SK-N-MC (cell line): Measurements from ENCODE around the gene ARNT2.

Experiments
- DNase-seq: peaks from one replicate; pipeline ENCODE4 v3.0.0-alpha.2; 2011; ENCODE audit warnings: low read depth, low spot score
- H3K27ac ChIP-seq: fragments of 200-600 bp; sonication (generic); 2 replicates; pipeline ENCODE4 v1.5.1; 2016; ENCODE audit warnings: mixed run types
- H3K36me3 ChIP-seq: fragments of 200-600 bp; sonication (generic); 2 replicates; pipeline ENCODE4 v1.6.1; 2017; ENCODE audit warnings: antibody characterized with exemption, low read length, mixed read lengths; ENCODE audit not compliant: insufficient read depth
- H3K4me3 ChIP-seq: fragments of 200-600 bp; sonication (generic); 2 replicates; pipeline ENCODE4 v1.5.1; 2016
- H3K9ac ChIP-seq: fragments of 200-600 bp; sonication (generic); 2 replicates; pipeline ENCODE4 v1.8.0; 2017; ENCODE audit warnings: mixed run types, mixed read lengths; ENCODE audit not compliant: insufficient read length
- H3K9me3 ChIP-seq: fragments of 200-600 bp; sonication (generic); 2 replicates; pipeline ENCODE4 v1.6.1; 2017; ENCODE audit warnings: low read depth, mild to moderate bottlenecking, antibody characterized with exemption, low read length, moderate library complexity, mixed read lengths
- EZH2 ChIP-seq: fragments of 200-600 bp; sonication (generic); IDR thresholded peaks from one replicate; pipeline ENCODE4 v1.6.1; 2017; ENCODE audit warnings: antibody characterized with exemption
- FOXP2 ChIP-seq: optimal IDR thresholded peaks from 2 replicates; pipeline ENCODE3; 2011; ENCODE audit warnings: mild to moderate bottlenecking, moderate library complexity; ENCODE audit not compliant: insufficient read depth; ENCODE audit errors: extremely low read length, control extremely low read depth
- POLR2AphosphoS5 ChIP-seq: IDR thresholded peaks from 2 replicates; pipeline ENCODE4 v1.6.1; 2012; ENCODE audit warnings: mild to moderate bottlenecking, low read depth, low read length, borderline replicate concordance

ARNT2 gene

GRCh38 chr15:80527961-80528360 lies 123.8 kb downstream of the ARNT2 start:
- TF ChIP-seq POLR2AphosphoS5 (no peak), EZH2 (no peak), FOXP2 (no peak)
- Histone ChIP-seq H3K4me3 (no peak overlapping the region), H3K27ac (no peak overlapping the region), H3K9ac (no peak overlapping the region), H3K9me3 (no peaks in the 10 kb centered on the region), H3K36me3 (no peaks in the 10 kb centered on the region)
- DNase-seq = no peak

- Histone ChIP-seq H3K36me3 (no peaks in the 10 kb centered on the region), H3K9me3 (no peaks in the 10 kb centered on the region), H3K9ac (no peak overlapping the region), H3K27ac (no peak overlapping the region), H3K4me3 (no peak overlapping the region)
- TF ChIP-seq POLR2AphosphoS5 (no peak), EZH2 (no peak), FOXP2 (no peak)
- DNase-seq = no peak
Observed at GRCh38 chr15:80530737-80531365, 126.7 kb downstream of the ARNT2 start.

GRCh38 chr15:80531388-80531787 lies 127.2 kb downstream of the ARNT2 start:
- TF ChIP-seq EZH2 (no peak), FOXP2 (no peak), POLR2AphosphoS5 (no peak)
- H3K9me3 ChIP-seq = no peaks in the 10 kb centered on the region
- DNase-seq = no peak
- H3K36me3 ChIP-seq = no peaks in the 10 kb centered on the region
- H3K9ac ChIP-seq = no peak overlapping the region
- H3K4me3 ChIP-seq = no peak overlapping the region
- no peak overlapping the region for H3K27ac ChIP-seq

GRCh38 chr15:80531796-80532195 lies 127.6 kb downstream of the ARNT2 start:
- H3K9me3 ChIP-seq = no peaks in the 10 kb centered on the region
- no peak overlapping the region for H3K9ac ChIP-seq
- H3K27ac ChIP-seq = no peak overlapping the region
- TF ChIP-seq POLR2AphosphoS5 (no peak), FOXP2 (no peak), EZH2 (no peak)
- H3K36me3 ChIP-seq = no peaks in the 10 kb centered on the region
- no peak for DNase-seq
- H3K4me3 ChIP-seq = no peak overlapping the region

GRCh38 chr15:80533790-80534333 lies 129.7 kb downstream of the ARNT2 start:
- Histone ChIP-seq H3K9me3 (no peaks in the 10 kb centered on the region), H3K9ac (no peak overlapping the region), H3K4me3 (no peak overlapping the region), H3K27ac (no peak overlapping the region), H3K36me3 (no peaks in the 10 kb centered on the region)
- no peak for DNase-seq
- TF ChIP-seq EZH2 = no peak
- TF ChIP-seq FOXP2 = no peak
- no peak for TF ChIP-seq POLR2AphosphoS5

GRCh38 chr15:80536231-80536630 lies 132.0 kb downstream of the ARNT2 start:
- Histone ChIP-seq H3K27ac (no peak overlapping the region), H3K36me3 (no peaks in the 10 kb centered on the region), H3K9ac (no peak overlapping the region), H3K9me3 (no peaks in the 10 kb centered on the region), H3K4me3 (no peak overlapping the region)
- TF ChIP-seq EZH2 = no peak
- DNase-seq = no peak

- Histone ChIP-seq H3K36me3 (no peaks in the 10 kb centered on the region), H3K27ac (no peak overlapping the region), H3K9ac (no peak overlapping the region), H3K9me3 (no peaks in the 10 kb centered on the region), H3K4me3 (no peak overlapping the region)
- DNase-seq = no peak
- TF ChIP-seq EZH2 (no peak), POLR2AphosphoS5 (no peak), FOXP2 (no peak)
Observed at GRCh38 chr15:80536716-80537115, 132.5 kb downstream of the ARNT2 start.

GRCh38 chr15:80545078-80545477 lies 140.9 kb downstream of the ARNT2 start:
- Histone ChIP-seq H3K27ac (no peak overlapping the region), H3K4me3 (no peak overlapping the region), H3K9ac (no peak overlapping the region), H3K9me3 (no peaks in the 10 kb centered on the region), H3K36me3 (no peaks in the 10 kb centered on the region)
- TF ChIP-seq EZH2 (no peak), POLR2AphosphoS5 (no peak), FOXP2 (no peak)
- no peak for DNase-seq

GRCh38 chr15:80547264-80547663 lies 143.1 kb downstream of the ARNT2 start:
- H3K9me3 ChIP-seq = no peaks in the 10 kb centered on the region
- H3K4me3 ChIP-seq = no peak overlapping the region
- no peak overlapping the region for H3K27ac ChIP-seq
- no peak for TF ChIP-seq EZH2
- no peak for TF ChIP-seq POLR2AphosphoS5
- TF ChIP-seq FOXP2 = no peak
- no peak for DNase-seq
- H3K36me3 ChIP-seq = no peaks in the 10 kb centered on the region
- no peak overlapping the region for H3K9ac ChIP-seq
